GM12891 (cell line): ENCODE data around the gene FUT9.

Source experiments
- DNase-seq: peaks from one replicate; pipeline ENCODE4 v3.0.0; 2011; ENCODE audit warnings: low spot score; ENCODE audit not compliant: insufficient read length
- FAIRE-seq: peaks from 2 replicates; lab custom pipeline; 2011; peaks lifted over from hg19 to GRCh38; lab: Jason Lieb, UNC
- PAX5 ChIP-seq: IDR thresholded peaks from 2 replicates; pipeline ENCODE4 v1.6.1; 2011; ENCODE audit warnings: low read length, moderate library complexity, mild to moderate bottlenecking; ENCODE audit not compliant: insufficient read depth, severe bottlenecking
- POLR2A ChIP-seq: IDR thresholded peaks from 2 replicates; pipeline ENCODE4 v1.6.1; 2011; ENCODE audit warnings: low read depth, low read length, control low read depth
- POLR2AphosphoS5 ChIP-seq: IDR thresholded peaks from 2 replicates; pipeline ENCODE4 v1.6.1; 2011; ENCODE audit warnings: low read depth, low read length, control low read depth
- POU2F2 ChIP-seq: IDR thresholded peaks from 2 replicates; pipeline ENCODE4 v1.6.1; 2011; ENCODE audit warnings: low read depth, mild to moderate bottlenecking, control low read depth, low read length, moderate library complexity
- SPI1 ChIP-seq: IDR thresholded peaks from 2 replicates; pipeline ENCODE4 v1.6.1; 2011; ENCODE audit warnings: low read depth, low read length, control low read depth
- TAF1 ChIP-seq: IDR thresholded peaks from 2 replicates; pipeline ENCODE4 v1.6.1; 2011; ENCODE audit warnings: low read depth, low read length, control low read depth

The FUT9 gene

GRCh38 chr6:96195272-96195671 is 179.5 kb downstream of the FUT9 start:
- TF ChIP-seq POU2F2 (no peak), POLR2A (no peak), SPI1 (no peak), POLR2AphosphoS5 (no peak), PAX5 (no peak), TAF1 (no peak)
- FAIRE-seq (no peak), DNase-seq (no peak)

GRCh38 chr6:96196633-96197032 is 180.9 kb downstream of the FUT9 start:
- TF ChIP-seq SPI1 (no peak), PAX5 (no peak), POLR2A (no peak), POLR2AphosphoS5 (no peak), TAF1 (no peak), POU2F2 (no peak)
- DNase-seq (no peak), FAIRE-seq (no peak)

- no peak for DNase-seq
- TF ChIP-seq PAX5 (no peak), SPI1 (no peak), POLR2A (no peak), POU2F2 (no peak), TAF1 (no peak), POLR2AphosphoS5 (no peak)
Measured at GRCh38 chr6:96197241-96197640, 181.5 kb downstream of the FUT9 start.

GRCh38 chr6:96202571-96202970 is 186.8 kb downstream of the FUT9 start:
- TF ChIP-seq TAF1 (no peak), POLR2A (no peak), POU2F2 (no peak), PAX5 (no peak), SPI1 (no peak), POLR2AphosphoS5 (no peak)
- FAIRE-seq (no peak), DNase-seq (no peak)

More at GRCh38 chr6:96197241-96197640, 181.5 kb downstream of the FUT9 start:
- no peak for FAIRE-seq

GRCh38 chr6:96211341-96211740 is 195.6 kb downstream of the FUT9 start:
- FAIRE-seq (no peak), DNase-seq (no peak)
- TF ChIP-seq POLR2AphosphoS5 (no peak), POLR2A (no peak), POU2F2 (no peak), PAX5 (no peak), TAF1 (no peak), SPI1 (no peak)

- no peak for TF ChIP-seq POU2F2
- no peak for TF ChIP-seq TAF1
- no peak for TF ChIP-seq POLR2AphosphoS5
- no peak for TF ChIP-seq SPI1
- TF ChIP-seq POLR2A = no peak
- TF ChIP-seq PAX5 = no peak
- FAIRE-seq (no peak), DNase-seq (no peak)
Measured at GRCh38 chr6:96212066-96212465, 196.3 kb downstream of the FUT9 start.

- DNase-seq (no peak), FAIRE-seq (no peak)
- TF ChIP-seq PAX5 (no peak), POLR2A (no peak), POLR2AphosphoS5 (no peak), TAF1 (no peak), SPI1 (no peak), POU2F2 (no peak)
Measured at GRCh38 chr6:96213784-96214183, 198.0 kb downstream of the FUT9 start.

- FAIRE-seq (no peak), DNase-seq (no peak)
- TF ChIP-seq TAF1 = no peak
Measured at GRCh38 chr6:96223695-96224094, 207.9 kb downstream of the FUT9 start.

- TF ChIP-seq POLR2AphosphoS5 (no peak), POU2F2 (no peak), PAX5 (no peak), POLR2A (no peak), SPI1 (no peak), TAF1 (no peak)
- DNase-seq = no peak
- no peak for FAIRE-seq
Measured at GRCh38 chr6:96227135-96227534, 211.4 kb downstream of the FUT9 start.

- TF ChIP-seq TAF1 (no peak), SPI1 (no peak), POLR2A (no peak), PAX5 (no peak), POLR2AphosphoS5 (no peak), POU2F2 (no peak)
- DNase-seq (no peak), FAIRE-seq (no peak)
Measured at GRCh38 chr6:96234444-96234843, 218.7 kb downstream of the FUT9 start.
